ENCODE measurements around the gene ANKRD10.

ANKRD10 gene

GRCh38 chr13:110874508-110874960 is 40.3 kb downstream of the ANKRD10 start:
- Histone ChIP-seq H3K23ac (ENCODE audit: low read depth, low read length, poor library complexity) (no peak overlapping the region), H3K36me3 (replicated peaks in 1 of 2; ENCODE audit: control insufficient read depth in 2 of 2, insufficient read depth in 2 of 2, low read length in 2 of 2) (peaks cover 0 to under 1% of the 10 kb centered on the region in 2 donors), H2AFZ (ENCODE audit: low read length) (peak overlapping the region; percentile 80), H4K91ac (ENCODE audit: low read depth, low read length, poor library complexity) (no peak overlapping the region), H3K14ac (ENCODE audit: low read length) (no peak overlapping the region), H3K79me1 (ENCODE audit: low read depth, low read length) (peaks cover 3% of the 10 kb centered on the region), H2BK12ac (ENCODE audit: low read length) (no peak overlapping the region), H3K4me3 (ENCODE audit: low read length in 2 of 2) (peak overlapping the region; percentile 37 to 69), H3K4me2 (ENCODE audit: insufficient read depth, low read length, poor library complexity, severe bottlenecking) (peak overlapping the region; percentile 70), H3K4ac (ENCODE audit: low read length) (no peak overlapping the region), H2BK5ac (ENCODE audit: low read length) (no peak overlapping the region), H3K18ac (ENCODE audit: low read length) (peak overlapping the region; percentile 69), H3K27ac (replicated peaks; ENCODE audit: low read length) (no peak overlapping the region), H2BK120ac (ENCODE audit: low read depth, low read length) (no peak overlapping the region), H2AK5ac (ENCODE audit: low read depth, low read length) (no peak overlapping the region), H2BK15ac (ENCODE audit: low read length) (no peak overlapping the region), H3K27me3 (ENCODE audit: control insufficient read depth in 3 of 3, insufficient read depth in 3 of 3, low read depth in 1 of 3, low read length in 3 of 3) (peaks cover 0 to 2% (median 0%) of the 10 kb centered on the region in 3 experiments), H3K9me3 (replicated peaks in 1 of 2; ENCODE audit: control insufficient read depth in 2 of 2, insufficient read depth in 1 of 2, low read depth in 1 of 2, low read length in 2 of 2) (peaks cover 0 to 3% of the 10 kb centered on the region in 2 donors), H3K9ac (ENCODE audit: low read depth, low read length, poor library complexity) (peak overlapping the region; percentile 65), H4K8ac (ENCODE audit: low read depth, low read length) (no peak overlapping the region), H3K4me1 (ENCODE audit: control insufficient read depth in 2 of 2, insufficient read depth in 1 of 2, low read depth in 1 of 2, low read length in 2 of 2) (peaks cover 13 to 16% of the 10 kb centered on the region in 2 donors)
- WGBS, 2 donors (ENCODE audit: extremely low coverage in 2 of 2, insufficient read length in 2 of 2, insufficient replicate concordance in 1 of 2): no CpG with 5 or more reads among the region's 32 CpGs
- peak; percentile 43 for DNase-seq (ENCODE audit: low spot score)

- DNase-seq (ENCODE audit: low spot score): no peak
- H2BK5ac ChIP-seq (ENCODE audit: low read length): no peak overlapping the region
- peaks cover 0 to 3% of the 10 kb centered on the region in 2 donors for H3K9me3 ChIP-seq (replicated peaks in 1 of 2; ENCODE audit: control insufficient read depth in 2 of 2, insufficient read depth in 1 of 2, low read depth in 1 of 2, low read length in 2 of 2)
- peaks cover 0 to 3% (median 2%) of the 10 kb centered on the region in 3 experiments for H3K27me3 ChIP-seq (ENCODE audit: control insufficient read depth in 3 of 3, insufficient read depth in 3 of 3, low read depth in 1 of 3, low read length in 3 of 3)
- H3K23ac ChIP-seq (ENCODE audit: low read depth, low read length, poor library complexity): no peak overlapping the region
- H3K79me1 ChIP-seq (ENCODE audit: low read depth, low read length): peaks cover 3% of the 10 kb centered on the region
- no peak overlapping the region for H2BK12ac ChIP-seq (ENCODE audit: low read length)
- no peak overlapping the region for H4K8ac ChIP-seq (ENCODE audit: low read depth, low read length)
- peak overlapping the region; percentile 68 for H3K9ac ChIP-seq (ENCODE audit: low read depth, low read length, poor library complexity)
- peak overlapping the region; percentile 69 for H3K18ac ChIP-seq (ENCODE audit: low read length)
- 100% methylated on average over 6 to 11 of the region's 19 CpGs for WGBS, 2 donors (ENCODE audit: extremely low coverage in 2 of 2, insufficient read length in 2 of 2, insufficient replicate concordance in 1 of 2)
- H3K4me2 ChIP-seq (ENCODE audit: insufficient read depth, low read length, poor library complexity, severe bottlenecking): peak overlapping the region; percentile 70
- no peak overlapping the region for H3K14ac ChIP-seq (ENCODE audit: low read length)
- H2BK15ac ChIP-seq (ENCODE audit: low read length): no peak overlapping the region
- peak overlapping the region; percentile 37 to 69 for H3K4me3 ChIP-seq (ENCODE audit: low read length in 2 of 2)
- H4K91ac ChIP-seq (ENCODE audit: low read depth, low read length, poor library complexity): peak overlapping the region; percentile 47
- H3K4me1 ChIP-seq (ENCODE audit: control insufficient read depth in 2 of 2, insufficient read depth in 1 of 2, low read depth in 1 of 2, low read length in 2 of 2): peaks cover 13 to 16% of the 10 kb centered on the region in 2 donors
- no peak overlapping the region for H3K27ac ChIP-seq (replicated peaks; ENCODE audit: low read length)
- no peak overlapping the region for H2BK120ac ChIP-seq (ENCODE audit: low read depth, low read length)
- no peaks in the 10 kb centered on the region for H3K36me3 ChIP-seq (replicated peaks in 1 of 2; ENCODE audit: control insufficient read depth in 2 of 2, insufficient read depth in 2 of 2, low read length in 2 of 2)
- no peak overlapping the region for H2AK5ac ChIP-seq (ENCODE audit: low read depth, low read length)
- peak overlapping the region; percentile 80 for H2AFZ ChIP-seq (ENCODE audit: low read length)
- no peak overlapping the region for H3K4ac ChIP-seq (ENCODE audit: low read length)
These were observed 41.0 kb downstream of the ANKRD10 start for GRCh38 chr13:110873639-110874507.

GRCh38 chr13:110872768-110873638 is 41.9 kb downstream of the ANKRD10 start:
- peak overlapping the region; percentile 35 for H2BK15ac ChIP-seq (ENCODE audit: low read length)
- no peak overlapping the region for H3K4me2 ChIP-seq (ENCODE audit: insufficient read depth, low read length, poor library complexity, severe bottlenecking)
- H2BK5ac ChIP-seq (ENCODE audit: low read length): peak overlapping the region; percentile 50
- no CpG with 5 or more reads among the region's 35 CpGs for WGBS, 2 donors (ENCODE audit: extremely low coverage in 2 of 2, insufficient read length in 2 of 2, insufficient replicate concordance in 1 of 2)
- peaks cover 3% of the 10 kb centered on the region for H3K79me1 ChIP-seq (ENCODE audit: low read depth, low read length)
- peak overlapping the region; percentile 22 for H3K18ac ChIP-seq (ENCODE audit: low read length)
- peak overlapping the region; percentile 4 for H2AK5ac ChIP-seq (ENCODE audit: low read depth, low read length)
- no peak overlapping the region for H3K4ac ChIP-seq (ENCODE audit: low read length)
- H3K27me3 ChIP-seq (ENCODE audit: control insufficient read depth in 3 of 3, insufficient read depth in 3 of 3, low read depth in 1 of 3, low read length in 3 of 3): peaks cover 0 to 3% (median 2%) of the 10 kb centered on the region in 3 experiments
- H3K36me3 ChIP-seq (replicated peaks in 1 of 2; ENCODE audit: control insufficient read depth in 2 of 2, insufficient read depth in 2 of 2, low read length in 2 of 2): no peaks in the 10 kb centered on the region
- H2AFZ ChIP-seq (ENCODE audit: low read length): no peak overlapping the region
- peak overlapping the region; percentile 47 for H4K91ac ChIP-seq (ENCODE audit: low read depth, low read length, poor library complexity)
- H3K4me3 ChIP-seq (ENCODE audit: low read length in 2 of 2): no peak overlapping the region
- DNase-seq (ENCODE audit: low spot score): no peak
- peaks cover 13 to 16% of the 10 kb centered on the region in 2 donors for H3K4me1 ChIP-seq (ENCODE audit: control insufficient read depth in 2 of 2, insufficient read depth in 1 of 2, low read depth in 1 of 2, low read length in 2 of 2)
- no peak overlapping the region for H4K8ac ChIP-seq (ENCODE audit: low read depth, low read length)
- no peak overlapping the region for H3K14ac ChIP-seq (ENCODE audit: low read length)
- H3K27ac ChIP-seq (replicated peaks; ENCODE audit: low read length): no peak overlapping the region
- H3K23ac ChIP-seq (ENCODE audit: low read depth, low read length, poor library complexity): no peak overlapping the region
- no peak overlapping the region for H2BK12ac ChIP-seq (ENCODE audit: low read length)
- H2BK120ac ChIP-seq (ENCODE audit: low read depth, low read length): no peak overlapping the region
- peaks cover 0 to 3% of the 10 kb centered on the region in 2 donors for H3K9me3 ChIP-seq (replicated peaks in 1 of 2; ENCODE audit: control insufficient read depth in 2 of 2, insufficient read depth in 1 of 2, low read depth in 1 of 2, low read length in 2 of 2)
- no peak overlapping the region for H3K9ac ChIP-seq (ENCODE audit: low read depth, low read length, poor library complexity)

Data from neuronal stem cell (in vitro differentiated cells).